ENCODE measurements around the gene RAB35.

The RAB35 gene

DNA sequence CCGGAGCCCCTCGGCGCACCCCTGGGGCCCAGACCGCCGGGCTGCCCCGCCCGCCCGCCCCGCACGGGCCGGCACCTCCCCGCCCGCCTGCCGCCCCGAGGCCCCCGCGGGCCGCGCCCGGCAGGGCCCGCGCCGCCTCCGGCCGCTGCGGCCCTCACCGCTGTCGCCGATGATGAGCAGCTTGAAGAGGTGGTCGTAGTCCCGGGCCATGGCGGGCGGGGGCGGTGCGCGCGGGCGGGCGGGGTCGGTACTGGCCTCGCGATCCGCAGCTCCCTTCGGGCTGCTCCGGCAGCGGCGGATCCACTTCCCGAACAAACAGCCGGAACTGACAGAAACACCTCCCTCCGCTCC lies at the start of gene RAB35:
Gene RAB35 (minus strand): TSS at position 313 of the 351 bp plus-strand sequence. CDS start 103 bp downstream, at position 210.
- DNase-seq (ENCODE audit: low read depth, low spot score), result no peak

DNA sequence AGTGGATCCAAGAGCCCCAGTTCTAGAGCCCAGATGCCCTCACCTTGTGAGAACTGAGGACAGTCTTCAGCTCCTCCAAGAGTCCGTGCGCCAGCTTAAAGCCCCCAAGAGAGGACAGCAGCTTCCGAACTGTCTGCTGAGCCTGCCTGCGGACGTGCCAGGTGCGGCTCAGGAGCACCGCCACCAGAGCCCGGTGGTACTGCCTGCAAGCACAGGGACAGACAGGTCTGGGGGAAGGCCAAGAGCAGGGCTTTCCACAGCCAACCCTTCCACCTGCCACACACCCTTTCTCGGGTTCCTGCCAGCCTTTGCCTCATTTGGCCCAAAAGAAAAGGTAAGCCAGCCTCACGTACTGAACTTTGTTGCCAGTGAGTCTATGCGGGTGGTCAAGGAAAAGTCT lies 47.7 kb upstream of the RAB35 start:
- DNase-seq (ENCODE audit: low read depth, low spot score), result no peak

DNA sequence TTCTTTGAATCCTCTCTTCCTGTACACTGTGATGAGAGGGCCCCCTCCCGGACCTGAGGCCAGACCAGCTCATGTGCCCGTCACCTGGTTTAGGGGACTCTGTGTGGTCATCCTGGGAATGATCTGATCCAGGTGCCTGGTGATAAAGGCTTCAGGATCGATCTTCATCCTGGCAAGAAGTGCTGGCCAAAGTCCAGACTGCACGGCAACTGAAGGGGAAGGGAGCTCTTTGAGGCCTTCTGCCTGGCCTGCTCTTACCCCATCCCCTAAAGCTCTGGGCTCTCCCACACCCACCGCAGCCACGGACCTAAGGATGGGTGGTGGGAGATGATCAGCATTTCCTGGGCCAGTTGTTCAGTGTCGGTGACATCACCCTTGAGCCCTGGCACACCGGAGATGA lies 46.2 kb upstream of the RAB35 start:
- DNase-seq (ENCODE audit: low read depth, low spot score), result no peak

DNA sequence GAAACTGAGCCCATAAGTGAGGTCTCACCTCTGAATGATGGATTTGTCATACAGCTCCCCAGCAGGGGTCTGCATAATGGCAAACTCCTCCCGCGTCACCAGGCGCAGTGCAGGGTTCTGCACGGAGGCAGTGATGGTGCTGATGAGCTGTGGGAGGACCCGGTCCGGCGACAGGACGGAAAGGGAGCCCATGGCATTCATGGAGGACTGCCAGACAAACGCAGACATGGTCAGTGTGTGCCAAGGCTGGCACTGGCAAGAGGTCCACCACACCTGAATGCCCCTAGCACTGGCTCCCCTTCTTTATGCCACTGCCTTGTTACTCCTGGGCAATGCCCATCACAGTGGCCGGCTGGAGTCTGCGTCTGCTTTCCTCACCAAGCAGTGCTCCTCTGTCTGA lies 45.3 kb upstream of the RAB35 start:
- no peak for DNase-seq (ENCODE audit: low read depth, low spot score)

DNA sequence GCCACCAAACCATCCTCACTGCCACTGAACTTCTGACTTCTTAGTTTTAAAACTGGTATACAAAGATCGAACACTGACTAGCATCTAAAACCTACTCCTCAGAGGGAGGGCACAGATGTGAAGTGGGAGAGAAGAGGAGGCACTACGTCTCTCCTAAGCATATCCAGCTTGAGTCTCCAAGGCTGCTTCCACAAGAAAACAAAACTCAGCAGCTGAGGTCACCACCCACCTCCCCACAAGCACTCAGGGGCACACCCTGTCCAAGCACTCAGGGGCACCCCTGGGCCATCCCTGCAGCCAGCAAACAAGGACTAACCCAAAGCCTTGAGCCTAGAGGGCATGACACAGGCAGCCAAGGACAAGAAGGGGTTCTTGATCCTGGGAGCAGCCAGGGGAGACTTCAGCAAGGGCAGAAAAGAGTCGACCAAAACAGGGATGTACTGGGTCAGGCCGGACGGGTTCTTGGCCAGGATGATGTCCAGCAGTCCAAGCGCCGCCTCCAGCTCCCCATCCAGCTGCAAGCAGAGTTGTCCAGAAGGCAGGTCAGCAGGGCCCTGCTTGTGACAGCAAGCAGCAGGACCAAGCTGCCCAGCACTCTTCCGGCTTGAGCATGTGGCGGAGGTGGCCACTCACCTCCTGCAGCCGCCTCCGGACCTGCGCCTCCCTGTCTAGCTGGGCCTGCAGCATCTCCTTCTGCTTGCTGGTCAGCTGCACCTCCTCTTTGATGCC lies 43.1 kb upstream of the RAB35 start:
- no peak for DNase-seq (ENCODE audit: low read depth, low spot score)

DNA sequence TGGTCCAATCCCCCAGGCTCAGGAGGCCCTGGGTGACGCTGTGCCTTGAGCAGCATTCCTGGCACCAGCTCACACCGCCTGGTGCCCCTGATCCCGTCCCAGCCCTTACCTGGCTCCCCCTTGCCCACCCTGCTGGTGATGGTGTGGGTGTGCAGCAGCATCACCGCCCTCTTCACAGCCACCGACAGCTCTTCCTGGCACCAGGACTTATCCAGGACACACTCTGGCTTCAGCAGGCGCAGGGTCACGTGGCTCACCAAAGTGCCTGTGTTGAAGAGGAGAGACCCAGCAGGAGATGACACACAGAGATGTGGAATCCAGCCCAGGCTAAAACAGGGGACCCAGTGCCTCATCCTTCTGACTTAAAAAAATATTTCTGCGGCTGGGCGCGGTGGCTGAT lies 41.8 kb upstream of the RAB35 start:
- DNase-seq (ENCODE audit: low read depth, low spot score), result no peak

DNA sequence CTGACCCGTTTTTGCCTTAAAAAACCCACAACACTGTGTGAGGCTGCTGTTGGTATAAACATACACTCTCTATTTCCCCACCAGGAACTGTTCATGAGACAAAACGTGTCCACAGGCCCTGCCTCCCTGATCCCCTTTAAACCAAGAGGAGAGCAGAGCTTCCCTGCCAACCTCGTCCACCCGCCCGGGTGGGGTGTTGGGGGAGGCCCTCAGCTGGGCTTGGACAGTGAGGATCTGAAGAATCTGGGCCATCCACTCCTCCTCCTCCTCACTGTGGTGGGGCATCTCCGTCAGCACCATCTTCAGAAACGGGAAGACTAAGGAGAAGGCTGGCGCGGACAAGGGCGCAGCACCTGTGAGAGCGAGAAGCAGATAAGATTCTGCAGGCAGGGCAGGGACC lies 41.1 kb upstream of the RAB35 start:
- DNase-seq (ENCODE audit: low read depth, low spot score), result no peak

DNA sequence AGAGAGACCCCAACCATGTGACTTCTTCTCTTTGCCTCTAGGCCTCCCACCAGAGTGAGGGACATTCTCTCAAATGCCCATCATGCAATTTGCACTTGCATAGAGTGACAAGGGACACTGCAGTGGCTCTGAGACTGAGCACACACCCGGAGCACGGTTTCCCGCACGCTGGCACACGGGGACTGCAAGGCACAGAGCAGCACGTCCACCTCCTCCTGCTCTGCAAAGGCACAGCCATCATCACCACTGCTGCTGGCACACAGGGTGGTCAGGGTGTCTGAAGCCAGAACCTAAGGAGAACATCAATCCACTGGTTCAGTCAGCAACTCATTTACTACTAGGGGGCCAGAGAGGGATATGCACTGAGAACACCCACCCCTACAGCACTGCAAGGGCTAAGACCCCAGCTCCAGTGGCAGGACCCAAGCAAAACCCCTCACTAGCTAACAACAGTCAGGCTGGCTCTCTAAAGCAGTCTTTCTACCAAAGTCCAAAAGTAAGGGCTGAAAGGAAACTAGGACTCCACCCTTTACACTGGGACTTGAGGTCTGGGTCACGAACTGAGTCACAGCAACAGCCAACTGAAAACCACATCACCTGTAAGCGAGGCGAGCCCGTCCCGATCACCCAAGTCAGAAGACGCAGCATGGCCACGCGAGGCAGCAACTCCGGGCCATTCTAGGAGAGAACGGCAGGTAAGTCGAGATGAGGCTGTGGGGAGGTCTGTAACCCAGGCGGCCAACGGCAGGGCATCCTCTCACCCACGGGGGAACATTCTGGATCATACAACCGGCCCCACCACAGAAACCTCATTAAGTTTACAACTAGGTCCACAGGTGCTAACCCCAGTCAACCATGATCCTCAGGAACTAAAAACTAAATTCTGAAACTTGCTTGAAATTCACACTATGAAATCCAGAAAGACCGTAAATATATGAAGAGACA lies 40.0 kb upstream of the RAB35 start:
- no peak for DNase-seq (ENCODE audit: low read depth, low spot score)

DNA sequence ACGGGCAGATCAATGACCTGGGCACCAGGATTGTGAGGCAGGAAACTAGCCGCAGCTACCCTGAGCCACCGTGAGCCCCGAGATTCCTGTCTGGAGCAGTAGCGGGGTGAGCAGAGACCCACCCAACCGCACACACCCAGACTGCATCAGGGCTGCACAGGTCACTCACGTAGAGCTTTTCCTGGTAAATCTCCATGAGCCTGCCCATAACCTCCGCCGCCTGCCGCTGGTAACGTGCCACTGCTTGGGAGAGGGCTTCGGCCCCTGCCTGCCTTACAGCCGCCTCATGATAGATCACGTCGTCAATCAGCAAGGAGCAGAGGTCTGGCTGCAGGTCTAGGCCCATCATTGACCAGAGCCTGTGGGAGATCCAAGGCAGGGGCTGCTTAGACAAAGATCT lies 38.5 kb upstream of the RAB35 start:
- DNase-seq (ENCODE audit: low read depth, low spot score), result no peak

DNA sequence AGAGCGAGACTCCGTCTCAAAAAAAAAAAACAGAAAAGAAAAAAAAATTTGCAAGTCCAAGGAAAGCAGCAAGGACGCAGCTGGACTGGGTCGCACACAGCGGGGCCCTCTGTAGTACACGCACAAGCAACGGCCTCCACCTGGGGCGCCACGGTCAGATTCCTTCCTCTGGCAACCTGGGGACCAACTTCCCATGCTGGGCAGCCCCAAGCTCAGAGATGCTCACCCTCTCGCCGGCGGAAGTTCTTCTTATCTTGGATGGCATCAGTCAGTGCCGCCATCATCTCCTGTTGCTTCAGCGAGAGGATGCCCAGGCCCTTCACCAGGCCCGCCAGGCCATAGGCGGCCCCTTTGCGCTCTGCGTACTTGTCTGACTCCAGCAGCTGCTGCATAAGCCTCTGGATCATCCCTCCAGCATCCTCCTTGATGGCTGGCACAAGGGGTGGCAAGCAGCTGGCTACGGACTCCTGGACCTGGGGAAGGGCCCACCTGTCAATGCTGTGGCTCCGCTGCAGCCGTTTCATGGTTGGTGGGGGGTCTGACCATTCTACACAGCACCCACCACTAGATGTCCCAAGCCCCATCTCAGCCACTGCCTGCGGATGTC lies 34.5 kb upstream of the RAB35 start:
- no peak for DNase-seq (ENCODE audit: low read depth, low spot score)

DNA sequence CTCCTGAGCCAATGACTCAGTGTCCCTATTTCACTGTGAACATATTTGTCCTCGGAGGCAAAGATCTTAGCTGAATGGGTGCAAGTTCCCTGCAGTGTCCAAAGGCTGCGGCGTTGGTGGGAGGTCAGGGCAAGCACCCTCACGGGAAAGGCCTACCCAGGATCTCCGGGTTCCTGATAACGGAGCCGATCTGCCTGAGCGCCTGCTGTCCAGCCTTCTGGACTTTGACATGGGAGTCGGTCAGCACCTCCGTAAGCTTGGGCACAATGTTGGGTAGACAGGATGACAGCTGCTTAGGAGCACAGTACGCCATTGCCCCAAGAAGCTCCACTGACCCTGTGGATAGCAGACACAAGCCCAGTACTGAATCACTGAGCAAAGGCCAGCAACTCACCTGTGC lies 31.5 kb upstream of the RAB35 start:
- no peak for DNase-seq (ENCODE audit: low read depth, low spot score)

DNA sequence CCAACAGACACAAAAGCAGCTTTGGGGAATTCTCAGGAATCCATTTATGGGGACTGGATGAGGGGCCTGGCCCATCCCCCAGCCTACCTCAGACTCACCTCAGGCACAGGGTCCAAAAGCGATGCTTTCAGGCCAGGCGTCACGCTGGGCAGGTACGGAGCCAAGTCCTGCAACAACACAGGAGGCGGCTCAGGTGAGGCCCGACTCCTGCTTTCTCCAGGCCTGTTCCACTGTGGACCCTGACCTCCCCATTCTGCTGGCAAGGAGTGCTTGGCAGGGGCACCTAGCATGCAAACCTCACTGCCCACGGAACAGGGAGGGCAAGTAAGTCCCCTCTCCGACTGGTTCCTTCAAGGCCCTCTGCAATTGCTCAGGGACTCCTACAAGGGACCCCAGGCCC lies 28.6 kb upstream of the RAB35 start:
- no peak for DNase-seq (ENCODE audit: low read depth, low spot score)

DNA sequence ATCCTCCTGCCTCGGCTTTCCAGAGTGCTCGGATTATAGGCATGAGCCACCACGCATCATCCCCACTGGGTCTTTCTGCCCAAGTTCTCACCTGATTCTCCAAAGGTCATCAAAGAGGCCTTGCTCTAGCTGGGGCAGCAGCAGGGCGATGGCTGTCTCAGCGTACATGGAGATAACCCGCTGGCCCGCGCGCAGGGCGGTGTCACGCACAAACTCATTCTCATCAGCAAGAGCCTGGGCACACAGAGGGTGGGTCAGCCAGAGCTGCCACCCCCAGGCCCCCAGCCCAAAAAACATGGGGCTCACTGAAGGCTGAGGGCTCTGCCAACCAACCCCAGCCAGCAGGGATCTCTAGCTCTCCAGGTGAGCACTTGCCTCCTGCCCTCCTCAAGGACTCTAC lies 27.7 kb upstream of the RAB35 start:
- no peak for DNase-seq (ENCODE audit: low read depth, low spot score)

DNA sequence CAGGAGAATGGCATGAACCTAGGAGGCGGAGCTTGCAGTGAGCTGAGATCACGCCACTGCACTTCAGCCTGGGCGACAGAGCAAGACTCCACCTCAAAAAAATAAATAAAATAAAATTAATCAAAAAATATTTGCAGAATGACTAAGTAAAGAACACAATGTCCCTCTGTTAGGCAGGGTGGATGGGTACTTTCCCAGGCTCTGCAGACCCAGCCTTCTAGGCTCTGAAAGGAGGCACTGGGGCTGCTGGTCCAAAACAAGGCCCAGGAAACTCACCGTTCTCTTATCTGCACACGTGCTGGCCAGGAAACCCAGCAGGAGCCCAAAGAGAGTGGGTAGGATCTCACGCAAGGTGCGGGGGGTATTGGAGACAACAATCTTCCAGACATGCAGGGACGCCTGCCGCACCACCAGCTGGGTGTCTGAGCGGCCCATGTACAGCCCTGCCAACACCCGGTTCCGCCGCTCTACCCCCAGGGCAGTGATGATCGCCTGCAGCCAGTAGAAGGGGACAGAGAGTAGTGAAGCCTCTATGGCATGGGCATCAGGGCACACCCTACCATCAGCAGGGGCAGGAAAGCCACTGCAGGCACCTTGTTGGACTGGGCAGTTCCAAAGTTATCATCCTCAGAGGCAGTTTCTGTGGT lies 25.8 kb upstream of the RAB35 start:
- no peak for DNase-seq (ENCODE audit: low read depth, low spot score)

DNA sequence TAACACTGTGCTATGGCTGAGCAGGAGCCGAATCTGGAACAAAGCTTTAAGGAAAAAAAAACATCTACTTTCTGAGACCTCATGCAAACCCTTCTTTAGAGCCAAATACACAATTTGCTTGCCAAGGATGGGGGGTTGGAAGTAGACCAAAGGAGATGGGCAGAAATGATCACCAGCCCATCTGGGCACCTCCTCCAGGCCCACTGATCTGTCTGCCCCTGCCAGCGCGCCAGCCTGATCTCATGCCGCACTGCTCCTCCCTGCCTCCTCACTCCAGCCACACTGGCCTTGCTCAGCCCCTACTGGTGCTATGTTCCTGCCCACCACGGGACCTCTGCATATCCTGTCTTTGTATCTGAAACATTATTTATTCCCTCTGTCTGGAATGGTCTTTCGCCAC lies 24.8 kb upstream of the RAB35 start:
- DNase-seq (ENCODE audit: low read depth, low spot score), result no peak

DNA sequence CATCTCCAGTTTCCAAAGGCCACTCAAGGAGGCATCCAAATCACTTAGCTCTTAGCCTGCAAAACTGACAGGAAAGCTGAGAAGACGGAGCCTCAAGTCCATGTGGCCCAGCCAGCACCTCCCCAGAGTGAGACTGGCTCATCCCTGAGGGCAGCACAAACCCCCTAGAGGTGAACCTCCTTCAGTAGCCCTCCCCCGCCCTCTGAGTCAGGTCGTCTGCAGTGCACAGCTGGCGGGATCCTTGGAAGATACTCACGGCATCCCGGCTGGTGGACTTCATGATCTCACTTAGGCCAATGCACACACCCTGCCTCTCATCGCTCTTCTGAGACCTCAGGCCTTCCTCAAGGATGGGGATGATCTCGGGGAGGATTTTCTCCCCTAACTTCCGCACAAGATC lies 24.1 kb upstream of the RAB35 start:
- no peak for DNase-seq (ENCODE audit: low read depth, low spot score)

DNA sequence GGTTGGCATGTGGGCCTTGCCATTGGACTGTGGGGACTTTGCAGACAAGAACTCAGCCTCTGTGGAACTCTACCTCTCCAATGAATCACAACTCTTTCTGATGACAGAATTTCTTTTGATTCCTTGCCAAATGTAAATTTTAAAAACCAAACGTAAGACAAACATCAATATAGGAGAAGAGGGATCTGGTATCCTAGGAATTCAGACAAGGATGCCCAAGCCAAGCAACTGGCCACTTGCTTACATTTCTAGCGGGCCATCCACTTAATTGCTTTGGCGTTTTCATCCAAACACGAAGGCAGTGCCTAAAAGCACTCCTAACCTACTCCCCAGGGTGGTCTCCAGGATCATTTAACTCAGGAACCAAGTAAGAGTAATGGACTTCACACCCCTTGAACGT lies 23.4 kb upstream of the RAB35 start:
- DNase-seq (ENCODE audit: low read depth, low spot score), result no peak

DNA sequence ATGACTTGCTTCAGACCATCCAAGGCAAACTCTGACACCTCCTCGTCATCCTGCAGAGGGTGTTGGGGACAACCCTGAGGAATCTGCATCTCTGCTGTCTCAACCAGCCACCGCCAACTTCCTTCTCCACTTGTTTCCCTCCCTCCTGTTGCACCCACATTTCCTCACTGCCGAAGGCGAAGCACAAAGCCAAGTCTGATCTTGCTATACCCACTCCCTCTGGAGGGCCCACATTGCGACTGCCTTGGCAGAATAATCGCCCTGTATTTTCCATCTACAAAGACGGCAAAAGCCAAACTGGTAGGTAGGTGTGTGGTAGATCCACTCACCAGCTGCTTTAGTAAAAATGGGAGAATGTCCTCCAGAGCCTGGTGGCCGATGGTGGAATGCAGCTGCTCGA lies 21.8 kb upstream of the RAB35 start:
- no peak for DNase-seq (ENCODE audit: low read depth, low spot score)

DNA sequence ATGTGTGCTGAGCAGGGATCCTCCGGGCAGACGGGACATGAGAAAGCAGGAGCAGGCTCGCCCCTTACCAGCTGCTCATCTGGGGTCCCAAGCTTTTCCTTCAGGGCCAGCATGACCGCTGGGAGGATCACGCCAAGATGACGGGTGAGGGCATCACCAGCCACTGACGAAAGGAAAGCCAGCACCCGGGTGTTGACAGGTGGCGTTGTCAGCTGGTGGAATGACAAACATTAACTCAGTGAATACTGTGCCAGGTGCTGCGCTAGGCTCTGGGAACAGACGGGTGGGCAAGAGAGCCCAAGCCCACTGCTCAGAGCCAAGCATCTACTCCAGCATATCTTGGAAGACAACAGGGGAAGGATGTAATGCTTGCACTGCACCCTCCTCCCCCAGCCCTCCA lies 21.3 kb upstream of the RAB35 start:
- no peak for DNase-seq (ENCODE audit: low read depth, low spot score)

DNA sequence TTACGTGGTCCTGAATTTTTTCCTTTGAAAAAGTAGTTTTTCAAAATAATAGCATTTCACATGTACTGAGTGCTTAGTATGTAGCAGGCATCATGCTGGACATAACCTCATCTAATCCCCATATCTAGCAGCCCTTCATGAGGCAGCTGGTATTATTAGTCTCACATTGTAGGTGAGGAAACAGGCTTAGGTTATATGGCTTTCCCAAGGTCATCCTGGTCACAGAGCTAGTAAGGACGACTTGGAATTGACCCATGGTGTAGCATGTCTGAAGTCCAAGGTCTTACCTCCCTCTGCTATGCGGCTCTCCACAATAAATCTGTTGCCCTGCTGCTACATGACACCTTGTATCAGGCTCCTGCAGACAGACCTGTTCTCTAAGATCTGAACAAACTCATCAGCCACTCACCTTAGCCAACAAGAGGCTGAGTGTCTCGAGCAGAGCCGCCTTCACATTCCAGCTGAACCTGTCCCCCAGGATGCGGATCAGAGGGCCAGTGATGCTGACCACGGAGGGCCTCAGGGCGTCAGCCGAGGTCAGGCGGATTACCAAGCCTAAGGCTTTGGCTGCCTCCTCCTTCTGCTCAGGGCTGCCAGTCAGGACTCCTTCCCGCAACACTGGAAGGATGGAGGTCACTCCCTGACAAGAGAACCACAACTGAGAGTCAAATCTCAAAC lies 19.7 kb upstream of the RAB35 start:
- no peak for DNase-seq (ENCODE audit: low read depth, low spot score)

DNA sequence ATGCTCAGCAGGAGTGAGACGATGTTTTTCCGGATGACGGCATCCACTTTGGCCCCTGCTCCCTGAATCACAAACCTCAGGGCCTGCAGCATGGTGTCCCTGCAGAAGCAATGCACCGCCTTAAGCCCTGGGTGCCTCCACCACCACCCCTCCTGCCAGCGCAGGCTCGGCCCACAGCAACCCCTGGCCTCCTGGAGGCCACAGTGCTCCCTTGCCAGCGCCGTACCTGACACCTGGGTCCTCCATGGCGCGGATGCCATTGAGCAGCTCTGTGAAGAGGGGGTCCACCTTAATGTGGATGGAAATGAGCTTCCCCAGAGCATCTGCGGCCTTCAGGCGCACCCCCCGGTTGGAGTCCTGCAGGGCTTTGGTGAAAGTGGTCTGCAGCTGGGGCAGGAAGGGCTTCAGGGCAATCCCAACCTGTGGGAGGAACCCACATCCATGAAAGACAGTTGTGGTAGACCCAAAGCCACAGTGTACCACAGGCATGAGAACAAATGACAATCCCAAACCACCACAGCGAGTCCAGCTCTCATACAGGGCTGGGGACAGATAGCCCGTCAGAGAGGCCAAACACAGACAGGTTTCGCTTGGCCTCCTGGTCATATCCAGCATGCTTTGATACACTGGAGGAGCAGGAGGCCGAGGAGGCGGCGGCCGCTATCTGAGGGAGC lies 17.9 kb upstream of the RAB35 start:
- DNase-seq (ENCODE audit: low read depth, low spot score), result no peak

Data from smooth muscle cell of the brain vasculature (primary cell).